Measurements from ENCODE around the gene C17orf107.
"Not testable (repeated sequence)": the region's sequence is repeated elsewhere in the genome, so short reads cannot be mapped to it uniquely, and the experiment has no call there.

The C17orf107 gene

GRCh38 chr17:4908711-4909496 is 9.6 kb downstream of the C17orf107 start:
- H3K27me3 ChIP-seq (ENCODE audit: low read depth, low read length): no peaks in the 10 kb centered on the region
- TF ChIP-seq EZH2phosphoT487 (IDR thresholded peaks at IDR 0.05; ENCODE audit: low read depth): no peak
- TF ChIP-seq, protein P1, sequence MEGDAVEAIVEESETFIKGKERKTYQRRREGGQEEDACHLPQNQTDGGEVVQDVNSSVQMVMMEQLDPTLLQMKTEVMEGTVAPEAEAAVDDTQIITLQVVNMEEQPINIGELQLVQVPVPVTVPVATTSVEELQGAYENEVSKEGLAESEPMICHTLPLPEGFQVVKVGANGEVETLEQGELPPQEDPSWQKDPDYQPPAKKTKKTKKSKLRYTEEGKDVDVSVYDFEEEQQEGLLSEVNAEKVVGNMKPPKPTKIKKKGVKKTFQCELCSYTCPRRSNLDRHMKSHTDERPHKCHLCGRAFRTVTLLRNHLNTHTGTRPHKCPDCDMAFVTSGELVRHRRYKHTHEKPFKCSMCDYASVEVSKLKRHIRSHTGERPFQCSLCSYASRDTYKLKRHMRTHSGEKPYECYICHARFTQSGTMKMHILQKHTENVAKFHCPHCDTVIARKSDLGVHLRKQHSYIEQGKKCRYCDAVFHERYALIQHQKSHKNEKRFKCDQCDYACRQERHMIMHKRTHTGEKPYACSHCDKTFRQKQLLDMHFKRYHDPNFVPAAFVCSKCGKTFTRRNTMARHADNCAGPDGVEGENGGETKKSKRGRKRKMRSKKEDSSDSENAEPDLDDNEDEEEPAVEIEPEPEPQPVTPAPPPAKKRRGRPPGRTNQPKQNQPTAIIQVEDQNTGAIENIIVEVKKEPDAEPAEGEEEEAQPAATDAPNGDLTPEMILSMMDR (IDR thresholded peaks at IDR 0.05; ENCODE audit: low read depth, low read length): peak; percentile 57
- H3K4me2 ChIP-seq (ENCODE audit: low read length): peak overlapping the region; percentile 17; the same call in 1 of the 2 replicates
- 0 out of 2 replicates have a peak overlapping the region, but pooled peaks have one; percentile 15 for H2AFZ ChIP-seq (ENCODE audit: low read depth, low read length)
- no peaks in the 10 kb centered on the region for H3K9me3 ChIP-seq (ENCODE audit: insufficient read depth, low read length)
- no peak overlapping the region for H3K4me3 ChIP-seq (ENCODE audit: low read length)
- H3K36me3 ChIP-seq (replicated peaks; ENCODE audit: low read depth, low read length): no peaks in the 10 kb centered on the region
- H3K79me2 ChIP-seq (ENCODE audit: low read length): no peaks in the 10 kb centered on the region
- no peak overlapping the region for H3K27ac ChIP-seq (ENCODE audit: low read length)
- no peaks in the 10 kb centered on the region for H4K20me1 ChIP-seq (ENCODE audit: insufficient read depth, low read length)
- peaks cover 4% of the 10 kb centered on the region; the same call in 1 of the 2 replicates for H3K4me1 ChIP-seq (ENCODE audit: low read length)
- H3K9ac ChIP-seq (ENCODE audit: low read length): no peak overlapping the region

DNA sequence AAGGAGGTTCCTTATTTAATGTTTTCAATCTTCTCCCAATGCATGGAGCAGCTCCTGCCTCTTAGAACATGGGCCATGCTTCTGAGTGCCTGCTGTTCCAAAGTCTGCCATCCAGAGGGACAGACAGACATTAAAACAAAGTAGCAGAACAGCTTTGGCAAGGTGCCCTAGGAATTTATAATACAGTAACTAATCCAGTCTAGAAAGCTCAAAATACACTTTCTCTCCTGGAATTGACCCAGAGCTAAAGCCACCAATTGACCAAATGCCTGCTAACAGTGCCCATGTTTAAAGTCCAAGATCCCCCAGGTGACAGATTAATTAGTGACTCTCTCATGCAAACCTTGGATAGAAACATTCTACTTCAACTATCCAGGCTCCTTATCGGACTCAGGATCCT is 14.7 kb downstream of the C17orf107 start:
- no peaks in the 10 kb centered on the region for H3K9me3 ChIP-seq (ENCODE audit: insufficient read depth, low read length)
- no peak overlapping the region for H3K4me3 ChIP-seq (ENCODE audit: low read length)
- H3K27me3 ChIP-seq (ENCODE audit: low read depth, low read length): no peaks in the 10 kb centered on the region
- no peak overlapping the region for H3K27ac ChIP-seq (ENCODE audit: low read length)
- no peaks in the 10 kb centered on the region for H3K4me1 ChIP-seq (ENCODE audit: low read length)
- no peak overlapping the region for H3K4me2 ChIP-seq (ENCODE audit: low read length)
- H3K79me2 ChIP-seq (ENCODE audit: low read length): no peaks in the 10 kb centered on the region
- no peaks in the 10 kb centered on the region for H4K20me1 ChIP-seq (ENCODE audit: insufficient read depth, low read length)
- no peak for TF ChIP-seq EZH2phosphoT487 (IDR thresholded peaks at IDR 0.05; ENCODE audit: low read depth)
- TF ChIP-seq, protein P1 (IDR thresholded peaks at IDR 0.05; ENCODE audit: low read depth, low read length): no peak
- no peak overlapping the region for H3K9ac ChIP-seq (ENCODE audit: low read length)
- no peak overlapping the region for H2AFZ ChIP-seq (ENCODE audit: low read depth, low read length)
- H3K36me3 ChIP-seq (replicated peaks; ENCODE audit: low read depth, low read length): no peaks in the 10 kb centered on the region

- not testable (repeated sequence) for H3K36me3 ChIP-seq (replicated peaks; ENCODE audit: low read depth, low read length); H3K4me2 ChIP-seq (ENCODE audit: low read length); H3K9ac ChIP-seq (ENCODE audit: low read length); H2AFZ ChIP-seq (ENCODE audit: low read depth, low read length); H3K27me3 ChIP-seq (ENCODE audit: low read depth, low read length); H4K20me1 ChIP-seq (ENCODE audit: insufficient read depth, low read length); H3K9me3 ChIP-seq (ENCODE audit: insufficient read depth, low read length); H3K4me3 ChIP-seq (ENCODE audit: low read length); H3K27ac ChIP-seq (ENCODE audit: low read length); H3K79me2 ChIP-seq (ENCODE audit: low read length); H3K4me1 ChIP-seq (ENCODE audit: low read length)
Measured at GRCh38 chr17:4914551-4914950, 15.2 kb downstream of the C17orf107 start.

DNA sequence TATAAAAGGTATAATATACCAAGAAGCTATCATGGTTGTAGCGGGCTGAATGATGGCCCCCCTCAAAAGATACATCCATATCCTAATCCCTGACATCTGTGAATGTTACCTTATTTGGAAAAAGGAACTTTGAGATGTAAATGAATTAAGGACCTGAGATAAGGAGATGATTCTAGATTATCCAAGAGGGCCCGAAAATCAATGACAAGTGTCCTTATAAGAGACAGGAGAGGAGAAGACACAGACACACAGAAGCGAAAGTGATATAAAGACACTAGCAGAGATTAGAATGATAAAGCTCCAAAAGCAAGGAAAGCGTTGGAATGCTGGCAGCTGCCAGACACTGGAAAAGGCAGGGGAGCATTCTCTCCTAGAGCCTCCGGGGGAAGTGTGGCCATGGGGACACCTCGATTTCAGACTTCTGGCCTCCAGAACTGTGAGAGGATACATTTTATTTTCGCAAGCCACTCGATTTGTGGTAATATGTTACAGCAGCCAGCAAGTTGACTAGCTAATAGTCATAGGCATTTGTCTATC is 20.2 kb downstream of the C17orf107 start:
- Histone ChIP-seq H3K4me1 (ENCODE audit: low read length) (no peaks in the 10 kb centered on the region), H3K27me3 (ENCODE audit: low read depth, low read length) (no peaks in the 10 kb centered on the region), H3K36me3 (replicated peaks; ENCODE audit: low read depth, low read length) (no peaks in the 10 kb centered on the region), H3K4me2 (ENCODE audit: low read length) (no peak overlapping the region), H2AFZ (ENCODE audit: low read depth, low read length) (no peak overlapping the region), H3K9me3 (ENCODE audit: insufficient read depth, low read length) (no peaks in the 10 kb centered on the region), H3K9ac (ENCODE audit: low read length) (no peak overlapping the region), H3K4me3 (ENCODE audit: low read length) (no peak overlapping the region), H3K27ac (ENCODE audit: low read length) (no peak overlapping the region), H4K20me1 (ENCODE audit: insufficient read depth, low read length) (no peaks in the 10 kb centered on the region), H3K79me2 (ENCODE audit: low read length) (no peaks in the 10 kb centered on the region)
- TF ChIP-seq EZH2phosphoT487 (IDR thresholded peaks at IDR 0.05; ENCODE audit: low read depth): no peak
- TF ChIP-seq, protein P1 (IDR thresholded peaks at IDR 0.05; ENCODE audit: low read depth, low read length): no peak
